ENCODE results near the gene PSD2.

DNA sequence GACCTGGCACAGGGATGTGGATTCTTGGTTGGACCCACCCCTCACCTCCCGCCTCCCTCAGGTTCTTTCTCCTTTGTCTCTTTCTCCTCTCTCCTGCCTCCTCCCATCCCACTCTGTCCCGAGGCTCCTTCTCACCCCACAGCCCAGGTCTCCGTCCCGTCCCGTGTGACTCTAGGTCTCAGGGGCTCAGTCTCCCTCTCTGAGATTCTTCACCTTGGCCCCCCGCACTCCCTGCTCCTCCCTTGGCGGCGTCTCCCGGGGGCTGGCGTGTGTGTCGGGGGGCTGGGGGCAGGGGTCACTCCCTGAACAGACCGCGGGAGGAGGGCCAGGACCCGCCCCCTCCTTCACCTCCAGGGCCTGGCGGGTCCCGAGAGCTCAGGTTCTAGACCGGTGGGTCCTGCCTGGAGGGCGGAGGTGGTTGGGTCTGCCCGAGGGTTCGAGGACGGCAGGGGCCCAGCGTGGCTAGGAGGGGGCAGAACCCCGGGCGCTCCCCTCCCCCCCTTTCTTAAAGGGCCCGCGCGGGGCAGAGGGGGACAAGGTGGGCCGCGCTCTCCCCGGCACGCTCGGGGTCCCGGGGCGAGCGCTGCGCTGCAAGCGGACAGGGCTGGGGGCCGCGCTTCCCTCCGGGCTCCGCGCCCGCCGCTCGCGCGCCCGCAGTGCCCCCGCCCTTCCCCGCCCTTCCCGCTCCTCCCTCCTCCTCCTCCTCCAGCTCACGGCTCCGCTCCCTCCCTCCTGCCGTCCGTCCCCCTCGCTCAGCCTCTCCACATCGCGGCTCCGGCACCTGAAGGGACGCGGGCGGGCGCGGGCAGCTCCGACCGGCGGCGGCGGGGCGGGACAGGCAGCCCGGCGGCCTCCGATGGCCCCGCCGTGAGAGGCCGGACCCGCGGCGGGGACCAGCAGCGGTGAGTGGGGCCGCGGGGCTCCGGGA is at the start of gene PSD2:
- TF ChIP-seq, protein P1, sequence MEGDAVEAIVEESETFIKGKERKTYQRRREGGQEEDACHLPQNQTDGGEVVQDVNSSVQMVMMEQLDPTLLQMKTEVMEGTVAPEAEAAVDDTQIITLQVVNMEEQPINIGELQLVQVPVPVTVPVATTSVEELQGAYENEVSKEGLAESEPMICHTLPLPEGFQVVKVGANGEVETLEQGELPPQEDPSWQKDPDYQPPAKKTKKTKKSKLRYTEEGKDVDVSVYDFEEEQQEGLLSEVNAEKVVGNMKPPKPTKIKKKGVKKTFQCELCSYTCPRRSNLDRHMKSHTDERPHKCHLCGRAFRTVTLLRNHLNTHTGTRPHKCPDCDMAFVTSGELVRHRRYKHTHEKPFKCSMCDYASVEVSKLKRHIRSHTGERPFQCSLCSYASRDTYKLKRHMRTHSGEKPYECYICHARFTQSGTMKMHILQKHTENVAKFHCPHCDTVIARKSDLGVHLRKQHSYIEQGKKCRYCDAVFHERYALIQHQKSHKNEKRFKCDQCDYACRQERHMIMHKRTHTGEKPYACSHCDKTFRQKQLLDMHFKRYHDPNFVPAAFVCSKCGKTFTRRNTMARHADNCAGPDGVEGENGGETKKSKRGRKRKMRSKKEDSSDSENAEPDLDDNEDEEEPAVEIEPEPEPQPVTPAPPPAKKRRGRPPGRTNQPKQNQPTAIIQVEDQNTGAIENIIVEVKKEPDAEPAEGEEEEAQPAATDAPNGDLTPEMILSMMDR (IDR thresholded peaks at IDR 0.05) = no peak
- TF ChIP-seq EZH2 (IDR thresholded peaks at IDR 0.05; ENCODE audit: borderline replicate concordance, insufficient read depth, low read depth, low read length, poor library complexity, severe bottlenecking) = peak; percentile 62
